Fibroblast of lung (primary cell): ENCODE data around the gene ABL1. TPM values are rescaled to one million over a fixed set of nuclear protein-coding genes. Genes with fewer than 3 reads are reported as not detected.
A peak's percentile ranks its signal among the peaks of the same experiment; 100 is the strongest.
"Not testable (repeated sequence)": the region's sequence is repeated elsewhere in the genome, so short reads cannot be mapped to it uniquely, and the experiment has no call there.

ENCODE experiments used
- DNase-seq, 2 donors: peaks; one replicate each; pipeline versions ENCODE4 v3.0.0 to v3.0.0-alpha.2; 2010; ENCODE audit warnings: low read depth in 2 of 2
- H2AFZ ChIP-seq: 2 replicates; pipeline ENCODE4 v1.5.1; 2012; ENCODE audit warnings: low read length, control low read depth, inconsistent platforms
- H3K27ac ChIP-seq: 2 replicates; pipeline ENCODE4 v1.5.1; 2011; ENCODE audit warnings: low read length, control low read depth; ENCODE audit not compliant: insufficient read depth
- H3K27me3 ChIP-seq: 2 replicates; pipeline ENCODE4 v1.5.1; 2011; ENCODE audit warnings: mild to moderate bottlenecking, low read length; ENCODE audit not compliant: control insufficient read depth, insufficient read depth
- H3K36me3 ChIP-seq: 2 replicates; pipeline ENCODE4 v1.5.1; 2011; ENCODE audit warnings: low read length; ENCODE audit not compliant: control insufficient read depth, insufficient read depth
- H3K4me1 ChIP-seq: 2 replicates; pipeline ENCODE4 v1.5.1; 2011; ENCODE audit warnings: low read length; ENCODE audit not compliant: control insufficient read depth, insufficient read depth; ENCODE audit errors: extremely low read depth
- H3K4me2 ChIP-seq: 2 replicates; pipeline ENCODE4 v1.5.1; 2011; ENCODE audit warnings: low read length, control low read depth; ENCODE audit not compliant: insufficient read depth; ENCODE audit errors: extremely low read depth
- H3K4me3 ChIP-seq, 4 experiments: fragments of 200-600 bp in 1 of 4; sonication (generic) in 1 of 4; replicated peaks in 1 of 4; 2 replicates each; pipeline ENCODE4 v1.5.1; 2011 to 2016; ENCODE audit warnings: low read length in 4 of 4, low read depth in 3 of 4, mild to moderate bottlenecking in 3 of 4, control low read depth in 2 of 4, inconsistent platforms in 1 of 4, mixed read lengths in 1 of 4; ENCODE audit not compliant: insufficient read depth in 1 of 4; ENCODE audit errors: control extremely low read depth in 1 of 4
- H3K79me2 ChIP-seq: 2 replicates; pipeline ENCODE4 v1.5.1; 2012; ENCODE audit warnings: mild to moderate bottlenecking, low read length, inconsistent platforms; ENCODE audit not compliant: control insufficient read depth, insufficient read depth
- H3K9ac ChIP-seq: 2 replicates; pipeline ENCODE4 v1.5.1; 2011; ENCODE audit warnings: mild to moderate bottlenecking, low read length, control low read depth; ENCODE audit not compliant: insufficient read depth
- H3K9me3 ChIP-seq: 2 replicates; pipeline ENCODE4 v1.5.1; 2012; ENCODE audit warnings: low read depth, low read length; ENCODE audit not compliant: control insufficient read depth, insufficient read depth
- H4K20me1 ChIP-seq: 2 replicates; pipeline ENCODE4 v1.5.1; 2011; ENCODE audit warnings: low read length; ENCODE audit not compliant: control insufficient read depth, insufficient read depth; ENCODE audit errors: extremely low read depth
- CTCF ChIP-seq, 2 donors: IDR thresholded peaks in 1 of 2; conservative IDR thresholded peaks in 1 of 2; 1 replicate in 1 of 2; 2 replicates in 1 of 2; pipeline ENCODE4 v1.5.1; 2011 to 2012; ENCODE audit warnings: low read length in 2 of 2, control low read depth in 1 of 2, inconsistent platforms in 1 of 2, low read depth in 1 of 2, mild to moderate bottlenecking in 1 of 2
- EZH2 ChIP-seq: IDR thresholded peaks from 2 replicates; pipeline ENCODE4 v1.5.1; 2012; ENCODE audit warnings: low read length, control low read depth, mild to moderate bottlenecking; ENCODE audit errors: missing control alignments
- polyA plus RNA-seq, 2 donors: library from polyadenylated mRNA; depleted of rRNA in 1 of 2; stranded (reverse) in 1 of 2; unstranded in 1 of 2; fragments of >200 nt; gene quantifications; 2 replicates each; pipeline ENCODE4 v1.2.1, GENCODE V29; 2011 to 2012; ENCODE audit warnings: missing spikeins in 1 of 2
- total RNA-seq: library from RNA; depleted of rRNA; stranded (reverse); fragments of >200 nt; gene quantifications from 2 replicates; pipeline ENCODE4 v1.2.1, GENCODE V29; 2014

ABL1 gene
- total and polyA plus RNA-seq, 2 donors (not counting 1 experiment from before 2014, with no cell fraction given), result 46.6 to 65.4 TPM

GRCh38 chr9:130789747-130790672, 45.0 kb upstream of the ABL1 start:
- peak in 1 of 2 donors; percentile 29 for DNase-seq
- no peak overlapping the region for H3K27ac ChIP-seq
- H3K27me3 ChIP-seq, result no peaks in the 10 kb centered on the region
- H3K4me3 ChIP-seq, result no peak overlapping the region
- H3K9me3 ChIP-seq, result peaks cover 1% of the 10 kb centered on the region
- no peaks in the 10 kb centered on the region for H4K20me1 ChIP-seq
- no peaks in the 10 kb centered on the region for H3K36me3 ChIP-seq
- no peak for TF ChIP-seq CTCF (conservative IDR thresholded peaks at IDR 0.05 in 1 of 2, IDR thresholded peaks at IDR 0.05 in 1 of 2; ENCODE audit: low read depth in 1 of 2, low read length in 2 of 2)
- no peak for TF ChIP-seq EZH2
- H3K4me2 ChIP-seq, result no peak overlapping the region
- peaks cover 16% of the 10 kb centered on the region for H3K79me2 ChIP-seq
- no peak overlapping the region for H3K9ac ChIP-seq
- H3K4me1 ChIP-seq, result peaks cover 7% of the 10 kb centered on the region
- H2AFZ ChIP-seq, result no peak overlapping the region

GRCh38 chr9:130791303-130791894, 43.7 kb upstream of the ABL1 start:
- Histone ChIP-seq H3K4me3 (no peak overlapping the region), H3K27ac (no peak overlapping the region), H3K4me1 (peaks cover 11% of the 10 kb centered on the region), H3K36me3 (no peaks in the 10 kb centered on the region), H3K79me2 (peaks cover 15% of the 10 kb centered on the region), H4K20me1 (no peaks in the 10 kb centered on the region), H3K9me3 (peaks cover 1% of the 10 kb centered on the region), H3K4me2 (no peak overlapping the region), H3K9ac (no peak overlapping the region), H3K27me3 (no peaks in the 10 kb centered on the region), H2AFZ (no peak overlapping the region)
- TF ChIP-seq CTCF (conservative IDR thresholded peaks at IDR 0.05 in 1 of 2, IDR thresholded peaks at IDR 0.05 in 1 of 2; ENCODE audit: low read depth in 1 of 2, low read length in 2 of 2), result no peak
- TF ChIP-seq EZH2, result no peak
- no peak for DNase-seq

- no peak for TF ChIP-seq EZH2
- no peak for DNase-seq
- Histone ChIP-seq H3K27ac (no peak overlapping the region), H3K79me2 (peaks cover 9% of the 10 kb centered on the region), H3K4me3 (no peak overlapping the region), H3K9me3 (peaks cover 1% of the 10 kb centered on the region), H3K27me3 (no peaks in the 10 kb centered on the region), H2AFZ (no peak overlapping the region), H3K9ac (no peak overlapping the region), H3K4me2 (no peak overlapping the region), H3K36me3 (no peaks in the 10 kb centered on the region), H4K20me1 (no peaks in the 10 kb centered on the region), H3K4me1 (peaks cover 11% of the 10 kb centered on the region)
These were observed 41.5 kb upstream of the ABL1 start for GRCh38 chr9:130793589-130793988.

GRCh38 chr9:130794021-130794420, 41.0 kb upstream of the ABL1 start:
- H3K9ac ChIP-seq, H4K20me1 ChIP-seq, H3K79me2 ChIP-seq, H3K4me3 ChIP-seq, DNase-seq, H3K27me3 ChIP-seq, H3K9me3 ChIP-seq, H3K36me3 ChIP-seq, H3K27ac ChIP-seq, H2AFZ ChIP-seq, H3K4me2 ChIP-seq: not testable (repeated sequence)
- H3K4me1 ChIP-seq, result peaks cover 11% of the 10 kb centered on the region

GRCh38 chr9:130794423-130794822, 40.6 kb upstream of the ABL1 start:
- H4K20me1 ChIP-seq, H3K4me3 ChIP-seq, H3K9me3 ChIP-seq, H3K36me3 ChIP-seq, H3K9ac ChIP-seq, H2AFZ ChIP-seq, H3K27me3 ChIP-seq: not testable (repeated sequence)
- H3K4me1 ChIP-seq, result peaks cover 11% of the 10 kb centered on the region
- H3K79me2 ChIP-seq, result peaks cover 11% of the 10 kb centered on the region
- peak overlapping the region; percentile 74 for H3K27ac ChIP-seq
- peak overlapping the region; percentile 46 for H3K4me2 ChIP-seq
- peak; percentile 72 to 88 for DNase-seq
